Measurements from ENCODE around the gene TOX3.
A peak's percentile ranks its signal among the peaks of the same experiment; 100 is the strongest.

The TOX3 gene

DNA sequence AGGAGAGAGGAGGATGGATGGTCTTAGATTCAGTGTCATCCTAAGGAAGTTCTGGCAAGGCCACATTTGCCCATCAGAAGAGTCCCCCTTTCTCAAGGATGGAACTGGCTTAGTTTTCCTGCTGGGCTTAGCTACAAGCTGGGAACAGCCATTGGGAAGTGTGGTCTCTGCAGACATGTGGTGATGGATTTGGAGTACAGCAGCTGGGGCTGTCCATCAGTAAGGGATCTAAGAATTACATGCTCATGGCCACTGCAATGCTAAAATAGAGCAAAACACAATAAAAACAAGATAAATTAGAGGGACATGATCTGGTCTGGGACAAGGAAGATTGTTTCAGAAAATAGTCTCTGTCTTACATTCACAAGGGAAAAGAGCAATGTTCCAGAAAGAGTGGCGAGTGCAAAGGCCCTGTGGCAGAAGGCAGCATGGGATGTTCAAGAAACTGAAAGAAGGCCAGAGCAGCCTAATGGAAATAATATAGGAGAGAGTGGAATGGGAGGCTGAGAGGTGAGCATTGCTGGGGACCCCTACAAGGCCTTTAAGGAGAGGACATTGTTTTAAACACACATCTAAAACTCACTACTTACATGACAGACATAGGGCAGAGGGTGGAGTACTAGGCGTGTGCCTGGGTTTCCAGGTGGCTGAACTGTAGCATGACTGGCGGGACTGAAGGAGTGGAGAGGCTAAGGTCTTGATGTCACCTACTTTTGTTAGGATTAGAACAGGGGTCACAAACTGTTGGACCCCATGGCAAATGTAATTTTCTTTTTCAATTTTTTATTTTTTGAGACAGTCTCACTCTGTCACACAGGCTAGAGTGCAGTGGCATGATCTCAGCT lies 17.0 kb upstream of the TOX3 start:
- no peak for DNase-seq

DNA sequence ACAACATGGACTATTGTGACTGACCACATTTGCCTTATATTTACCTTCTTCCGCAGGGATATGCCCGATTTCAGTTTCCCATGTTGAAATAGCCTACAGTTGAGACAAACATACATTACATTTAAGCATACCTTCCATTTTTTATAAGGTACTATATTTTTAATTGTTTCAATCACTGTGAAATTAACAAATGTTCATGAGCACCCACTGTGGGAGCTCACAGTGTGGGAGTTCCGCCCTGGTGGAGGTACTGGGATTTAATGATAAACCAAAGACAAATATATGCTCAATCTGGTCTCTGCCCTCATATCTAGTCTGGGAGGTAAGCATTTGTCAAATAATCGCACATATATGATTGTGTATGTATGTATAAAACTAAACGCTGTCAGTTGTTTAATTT lies 15.8 kb upstream of the TOX3 start:
- no peak for DNase-seq

DNA sequence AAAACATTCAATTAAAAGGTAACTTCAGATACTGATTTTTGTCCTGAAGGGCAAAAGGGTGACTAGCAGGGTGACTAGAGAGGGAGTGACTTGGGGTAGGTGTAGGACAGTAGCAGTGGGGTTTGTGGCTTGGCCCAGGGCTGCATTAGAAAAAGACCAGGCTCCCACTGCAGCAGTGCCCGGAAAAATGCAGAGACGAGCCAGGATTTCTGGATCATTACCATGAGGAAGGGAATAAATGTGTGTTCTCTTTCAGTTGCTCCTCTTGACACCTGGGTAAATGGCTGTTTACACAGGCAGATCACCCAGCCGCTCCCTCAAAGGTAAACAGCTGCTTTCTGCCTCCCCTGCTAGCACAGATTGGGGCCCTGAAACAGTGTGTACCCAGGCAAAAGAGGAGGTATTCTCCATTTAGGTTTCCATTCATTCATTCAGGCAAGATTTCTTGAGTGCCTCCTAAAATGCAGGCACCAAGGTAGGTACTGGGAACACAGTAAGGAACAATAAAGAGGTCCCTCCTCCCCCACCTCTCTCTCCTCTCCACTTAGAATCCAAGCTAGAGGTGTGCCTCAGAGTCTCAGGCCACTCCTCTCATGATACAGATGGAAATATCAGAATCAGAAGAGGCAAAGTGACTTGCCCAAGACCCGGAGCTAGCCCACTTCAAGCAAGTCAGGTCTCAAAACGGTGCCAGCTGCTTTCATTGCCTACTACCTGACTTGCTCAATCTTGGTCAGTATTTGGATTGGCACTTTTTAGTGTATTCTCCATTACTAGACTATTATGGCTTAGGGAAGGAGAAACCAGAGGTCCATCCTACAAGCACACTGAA lies 15.2 kb upstream of the TOX3 start:
- peak; percentile 92 for DNase-seq

DNA sequence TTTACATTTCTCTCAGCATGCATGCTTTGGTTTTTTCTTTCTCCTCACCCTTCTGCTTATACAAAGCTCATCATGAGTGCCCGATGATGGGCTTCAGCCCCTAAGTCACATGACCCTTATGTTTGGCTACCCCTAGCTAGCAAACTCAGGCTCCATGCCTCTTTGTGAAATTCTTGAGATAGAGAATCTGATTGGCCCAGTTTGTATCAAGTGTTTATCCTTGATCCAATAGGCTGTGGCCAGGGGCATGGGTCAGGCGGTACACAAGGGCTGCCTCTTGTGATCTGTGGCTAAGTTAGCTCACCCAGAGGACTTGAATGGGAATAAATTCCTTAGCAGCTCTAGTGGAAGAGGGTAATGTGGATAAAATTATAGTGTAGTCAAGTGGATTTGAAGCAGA lies 11.5 kb upstream of the TOX3 start:
- no peak for DNase-seq

DNA sequence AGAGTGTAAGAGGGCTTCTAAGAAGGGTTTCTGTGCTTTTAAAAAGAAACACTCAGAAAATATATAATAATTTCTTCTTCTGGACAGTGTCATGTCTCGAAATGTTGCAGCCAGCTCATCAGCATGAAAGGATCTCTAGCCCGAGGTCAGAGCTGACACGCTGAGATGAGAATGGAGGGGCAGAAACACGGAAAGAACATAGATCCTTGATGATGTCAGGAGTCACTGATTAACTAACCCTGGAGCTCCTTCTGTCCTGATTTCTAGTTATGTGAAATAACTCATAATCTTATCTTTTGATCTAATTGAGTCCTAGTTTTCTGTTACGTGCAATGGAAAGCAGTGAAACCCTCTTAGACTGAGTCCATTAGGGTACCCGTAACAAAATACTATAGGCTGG lies 10.3 kb upstream of the TOX3 start:
- DNase-seq: no peak

DNA sequence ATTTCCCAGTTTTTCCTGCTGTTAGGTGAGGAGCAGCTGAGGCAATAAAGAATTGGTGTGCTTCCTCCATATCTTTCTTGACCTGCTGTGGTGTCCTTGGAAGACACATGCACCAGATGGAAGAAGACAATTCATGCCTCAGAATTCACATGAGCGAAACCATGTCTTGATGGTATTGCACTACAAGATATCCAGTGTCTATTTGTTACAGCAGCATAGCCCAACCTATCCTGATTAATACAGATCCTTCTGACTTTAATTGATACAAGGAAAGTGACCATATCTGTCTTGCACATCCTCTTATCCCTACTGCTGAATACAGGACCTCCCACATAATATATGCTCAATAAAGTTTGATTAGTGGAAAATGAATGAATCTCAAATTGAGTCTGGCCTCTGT lies 9.1 kb upstream of the TOX3 start:
- no peak for DNase-seq

DNA sequence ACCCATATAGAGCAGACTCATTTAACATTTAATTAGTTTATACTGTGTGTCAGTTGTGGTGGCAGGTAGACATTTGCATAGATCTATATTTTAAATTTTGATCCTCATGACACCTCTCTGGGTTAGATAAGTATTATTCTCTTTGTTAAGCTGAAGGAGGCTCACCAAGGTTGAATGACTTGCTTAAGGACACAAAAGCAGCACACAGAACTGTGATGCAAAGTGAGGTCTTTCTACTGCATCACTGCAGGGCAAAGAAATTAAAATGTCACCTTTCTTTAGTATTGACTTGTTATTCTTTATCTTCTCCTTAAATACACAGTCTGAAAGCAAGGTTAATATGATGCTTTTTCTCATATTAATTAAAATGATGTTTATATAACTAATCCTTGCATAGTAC lies 8.6 kb upstream of the TOX3 start:
- DNase-seq: no peak

DNA sequence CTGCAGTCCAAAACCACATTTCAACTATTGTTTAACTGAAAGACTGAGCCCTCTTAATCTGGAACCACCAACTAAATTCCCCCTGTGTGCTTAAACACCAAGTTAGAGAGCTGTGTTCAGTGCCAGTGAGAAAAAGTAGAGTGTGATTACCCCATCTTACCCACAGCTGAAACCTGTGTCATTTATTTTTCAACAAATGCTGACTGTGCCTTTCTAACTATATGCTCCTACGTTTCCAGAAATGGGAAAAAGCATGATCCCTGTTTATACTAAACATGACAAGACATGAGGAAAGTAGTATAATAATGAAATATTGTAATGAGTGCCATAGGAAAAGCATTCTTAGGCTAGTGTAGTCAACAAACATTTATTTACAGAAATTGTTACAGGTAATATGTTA lies 7.4 kb upstream of the TOX3 start:
- DNase-seq: no peak

DNA sequence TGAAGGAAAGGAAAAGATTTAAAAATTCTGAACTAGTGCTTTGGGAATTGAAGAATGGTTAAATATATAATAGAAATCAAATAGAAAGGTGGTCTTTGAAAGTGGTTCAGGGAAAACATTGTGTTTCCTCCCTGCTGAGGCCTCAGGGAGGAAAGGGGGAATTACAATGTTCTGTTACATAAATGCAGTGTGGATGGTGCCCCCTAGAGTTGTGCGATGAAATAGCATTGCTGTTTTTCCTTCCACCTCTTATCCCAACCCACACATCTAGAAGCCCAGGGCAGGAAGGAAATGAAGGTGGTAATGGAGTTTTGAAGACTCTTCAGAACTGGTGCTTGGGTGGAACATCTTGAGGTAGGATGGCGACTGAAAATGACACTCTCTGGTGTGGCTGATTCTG lies 6.4 kb upstream of the TOX3 start:
- DNase-seq: no peak

DNA sequence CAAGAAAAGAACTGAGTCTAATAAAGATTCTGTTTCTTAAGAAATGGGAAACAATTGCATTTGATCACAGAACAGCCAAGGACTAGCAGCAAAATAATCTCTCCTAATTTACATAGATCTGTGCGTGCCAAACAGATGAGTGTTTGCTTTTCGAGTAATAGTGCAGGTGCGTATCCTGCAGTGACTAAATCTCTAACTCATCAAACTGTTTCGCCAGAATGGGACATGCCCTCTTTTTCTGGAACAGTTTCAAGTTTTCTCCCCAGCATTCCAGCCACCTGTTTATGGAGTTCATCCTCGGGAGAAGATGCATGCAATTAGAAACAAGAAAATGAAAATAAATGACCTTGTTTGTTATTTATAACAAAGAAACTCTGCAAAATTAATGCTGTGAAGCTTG lies 5.7 kb upstream of the TOX3 start:
- DNase-seq: peak; percentile 89

DNA sequence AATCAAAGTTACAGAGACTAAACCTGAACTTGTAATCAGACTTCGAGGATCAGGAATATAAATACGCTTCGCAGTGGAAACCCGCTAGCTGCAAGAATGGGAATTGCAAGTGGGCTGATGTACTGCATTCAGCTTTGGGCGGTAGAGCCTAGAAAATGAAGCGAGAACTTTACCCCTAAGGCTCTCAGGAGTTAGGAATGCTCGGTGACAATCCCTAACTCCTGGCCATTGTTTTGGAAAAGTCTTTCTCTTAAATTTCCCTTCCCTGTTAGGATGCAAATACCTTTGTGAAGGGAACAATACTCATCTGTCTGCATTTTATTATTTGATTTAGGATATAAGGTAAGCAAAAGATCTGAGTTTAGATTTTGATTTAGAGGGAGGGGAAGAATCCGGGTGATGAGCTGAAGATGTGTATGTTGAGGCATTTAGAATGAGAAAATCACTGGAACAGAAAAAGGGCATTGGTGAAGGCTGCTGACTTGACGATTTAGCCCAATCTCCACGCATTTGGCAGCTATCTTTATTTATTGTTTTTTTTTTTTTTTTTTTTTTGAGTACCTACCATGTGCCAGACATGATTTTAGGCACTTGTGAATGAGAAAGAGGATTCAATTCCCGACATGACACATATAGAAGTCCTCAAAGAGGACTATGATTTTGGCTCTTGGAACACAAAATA lies 2.2 kb upstream of the TOX3 start:
- DNase-seq: peak; percentile 65

DNA sequence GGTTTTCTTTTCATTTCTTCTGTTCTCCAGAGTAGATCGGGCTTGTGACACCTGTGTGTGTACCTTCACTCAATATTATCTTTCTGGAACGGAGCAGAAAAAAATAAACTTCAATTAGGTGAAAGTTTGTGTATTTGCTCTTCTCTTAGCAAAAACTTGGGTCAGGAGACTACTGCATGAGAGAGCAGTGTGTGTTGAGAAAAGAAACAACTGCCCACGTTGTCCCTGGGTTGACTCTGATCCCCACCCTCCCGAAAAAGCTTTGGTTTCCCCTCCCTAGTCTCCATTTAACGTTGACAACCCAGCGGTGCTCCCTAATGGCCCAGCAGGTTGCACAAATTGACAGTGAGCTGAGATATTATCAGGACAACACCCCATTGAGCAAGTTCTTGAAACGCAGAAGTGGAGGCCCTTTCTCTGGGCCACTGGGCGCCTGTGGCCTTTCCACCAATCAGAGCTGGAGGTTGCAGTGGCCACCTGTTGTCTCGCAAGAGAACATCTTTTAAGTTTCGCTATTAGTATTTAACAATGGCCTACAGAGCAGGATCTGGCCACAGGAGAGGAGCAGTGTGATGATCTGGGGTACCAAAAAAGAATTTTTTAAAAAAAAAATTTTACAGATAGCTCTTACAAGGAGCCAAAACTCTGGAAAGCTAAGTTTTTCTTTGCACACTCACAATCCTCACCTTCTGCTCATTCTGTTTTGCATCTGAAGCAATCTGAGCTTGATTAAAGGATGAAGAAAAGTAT lies 1.5 kb upstream of the TOX3 start:
- DNase-seq: peak; percentile 85

DNA sequence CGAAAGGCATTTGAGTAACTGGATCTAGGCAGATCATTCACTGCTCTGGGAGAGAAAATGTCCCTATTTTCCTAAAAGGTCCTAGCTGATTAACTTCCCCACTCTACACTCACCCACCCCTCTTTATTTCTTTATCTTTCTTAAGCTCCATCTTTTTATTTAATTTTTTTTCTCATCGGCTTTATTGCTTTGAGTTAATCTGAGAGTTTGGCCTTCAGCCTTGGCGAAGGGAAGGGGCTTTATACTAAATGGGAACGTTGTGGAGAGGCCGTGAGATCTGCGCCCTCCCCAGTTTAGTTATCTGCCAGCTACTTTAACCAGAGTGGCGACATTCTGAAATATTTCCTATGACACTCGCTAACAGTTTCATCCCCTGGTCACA lies 882 bp upstream of the TOX3 start:
- peak; percentile 18 for DNase-seq

DNA sequence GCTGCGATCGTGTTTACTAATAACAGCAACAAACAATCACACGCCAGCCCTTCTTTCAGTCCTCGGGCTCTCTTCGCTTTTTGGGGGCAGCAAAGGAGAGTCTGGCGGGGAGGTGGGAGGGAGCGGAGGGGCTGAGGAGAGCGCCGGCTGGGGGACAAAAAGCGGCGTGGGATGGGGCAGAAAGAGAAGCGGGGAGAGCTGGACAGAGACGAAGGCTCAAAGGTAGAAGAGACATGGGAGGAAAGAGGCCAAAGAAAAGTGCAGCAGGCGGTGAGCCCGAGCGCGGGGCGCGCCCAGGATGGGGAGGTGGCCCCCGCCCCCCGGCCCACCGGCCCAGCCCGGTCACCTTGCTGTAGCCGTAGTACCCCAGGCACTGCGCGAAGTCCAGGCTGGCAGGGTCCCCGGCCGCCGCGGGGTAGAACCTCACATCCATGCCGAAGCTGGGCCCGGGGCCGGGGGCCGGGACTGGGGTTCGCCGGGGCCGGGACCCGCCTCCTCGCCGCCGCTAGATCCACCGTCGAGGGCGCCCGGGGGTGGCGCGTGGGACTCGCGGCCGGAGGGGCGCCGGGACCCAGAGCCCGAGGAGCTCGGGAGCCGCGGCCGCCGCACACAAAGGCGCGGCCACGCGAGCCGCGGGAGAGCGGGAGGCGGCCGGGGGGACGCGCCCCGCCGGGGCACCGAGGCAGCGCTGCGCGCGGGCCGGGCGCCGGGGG lies 496 bp downstream of the TOX3 start:
- DNase-seq: no peak

DNA sequence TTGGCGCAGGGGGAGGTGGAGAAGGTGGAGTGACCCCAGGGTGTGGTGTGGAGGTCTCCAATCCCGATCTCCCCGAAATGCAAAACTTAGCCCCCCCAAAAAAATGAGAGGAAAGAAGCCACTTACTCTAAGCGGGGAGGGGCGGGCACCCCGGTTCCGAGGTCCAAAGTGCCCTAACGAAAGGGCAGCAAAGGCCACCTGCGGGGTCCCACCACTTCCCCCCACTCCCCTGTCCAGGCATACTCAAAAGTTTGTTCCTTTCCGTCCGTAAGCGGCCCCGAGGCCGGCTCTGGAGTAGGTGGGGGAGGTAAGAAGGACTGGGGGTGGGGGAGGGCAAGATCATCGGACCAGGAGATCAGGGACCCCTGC lies 1.1 kb downstream of the TOX3 start:
- peak; percentile 15 for DNase-seq

DNA sequence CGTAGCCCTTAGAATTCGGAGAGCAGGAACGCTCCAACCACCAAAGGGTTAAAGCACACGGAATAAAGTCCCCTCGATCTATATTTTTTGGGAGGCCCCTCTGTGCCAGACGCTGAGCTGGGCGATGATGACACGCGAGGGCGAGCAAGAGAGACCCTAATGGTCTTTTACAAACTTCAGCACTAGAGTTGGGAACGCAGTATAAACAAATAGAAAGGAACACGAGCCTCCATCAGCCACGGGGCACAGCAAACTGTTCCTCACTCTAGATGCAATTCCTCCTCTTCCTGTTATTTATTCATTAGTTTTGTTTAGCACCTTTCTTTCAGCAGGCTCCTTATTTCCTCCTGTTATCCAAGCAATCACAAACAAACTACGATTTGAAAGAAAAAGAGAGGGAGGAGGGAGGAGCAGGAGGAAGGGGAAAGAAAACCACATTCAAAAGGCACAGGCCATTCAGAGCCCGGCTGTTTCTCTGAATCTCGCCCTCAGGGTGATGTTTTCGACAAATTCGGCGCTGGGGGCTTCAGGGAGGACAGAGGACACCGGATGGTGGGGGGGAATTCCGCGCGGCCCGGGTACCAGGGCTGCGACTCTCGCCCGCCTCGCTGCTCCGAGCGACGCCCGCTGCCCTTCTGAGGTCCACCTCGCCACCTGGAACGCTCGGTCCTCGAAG lies 1.6 kb downstream of the TOX3 start:
- peak; percentile 19 for DNase-seq

DNA sequence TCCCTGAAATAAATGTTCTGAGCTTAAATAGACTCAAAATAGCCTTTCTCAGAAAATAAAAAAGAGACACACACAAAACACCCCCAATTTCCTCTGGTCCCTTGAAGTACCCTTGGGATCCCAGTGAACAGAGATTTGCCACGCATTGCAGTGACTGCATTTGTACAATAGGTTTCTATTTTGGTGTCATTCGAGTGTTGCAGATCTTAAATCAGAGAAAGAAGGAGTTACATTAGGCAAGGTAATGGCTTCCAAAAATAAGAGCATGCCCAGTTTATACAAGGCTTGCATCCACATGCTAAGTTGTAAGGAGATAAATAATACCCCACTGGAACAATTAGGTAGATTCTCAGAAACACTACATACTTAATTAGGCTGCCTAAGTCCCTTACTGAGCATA lies 2.2 kb downstream of the TOX3 start:
- no peak for DNase-seq

DNA sequence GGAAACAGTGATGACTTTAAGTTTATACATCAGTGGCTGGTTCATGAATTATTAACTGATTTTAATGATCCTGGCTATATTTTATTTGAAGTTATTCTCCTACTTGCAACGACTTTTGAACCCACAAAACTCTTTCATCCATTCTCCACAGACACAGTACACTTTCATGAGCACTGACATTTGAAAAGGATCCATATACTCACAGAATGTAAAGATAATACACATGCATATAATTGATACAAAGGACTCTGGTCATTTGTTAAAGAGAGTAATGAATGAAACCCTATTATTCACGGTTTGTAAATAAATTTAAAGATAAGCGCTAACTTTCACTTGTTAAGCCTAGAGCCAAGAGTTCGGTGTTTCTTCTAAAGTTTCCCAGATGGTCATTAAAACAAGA lies 3.3 kb downstream of the TOX3 start:
- no peak for DNase-seq

DNA sequence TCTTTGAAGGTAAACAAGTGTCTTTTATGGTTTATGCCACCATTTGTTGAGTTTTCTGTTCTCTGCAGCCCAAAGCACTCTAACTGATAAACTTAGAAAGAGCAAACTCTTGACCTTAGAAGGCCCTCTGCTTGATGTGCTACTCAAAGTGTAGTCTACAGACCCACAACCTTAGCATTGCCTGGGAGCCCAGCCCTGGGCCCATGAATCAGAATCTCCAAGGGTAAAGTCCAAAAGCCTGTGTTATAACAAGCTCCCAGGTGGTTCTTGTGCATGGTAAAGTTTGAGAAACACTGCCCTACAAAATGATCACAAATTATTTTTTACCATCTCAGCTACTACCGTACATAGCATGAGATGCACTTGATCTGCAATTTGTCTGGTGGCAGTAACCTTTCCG lies 6.0 kb downstream of the TOX3 start:
- DNase-seq: no peak

DNA sequence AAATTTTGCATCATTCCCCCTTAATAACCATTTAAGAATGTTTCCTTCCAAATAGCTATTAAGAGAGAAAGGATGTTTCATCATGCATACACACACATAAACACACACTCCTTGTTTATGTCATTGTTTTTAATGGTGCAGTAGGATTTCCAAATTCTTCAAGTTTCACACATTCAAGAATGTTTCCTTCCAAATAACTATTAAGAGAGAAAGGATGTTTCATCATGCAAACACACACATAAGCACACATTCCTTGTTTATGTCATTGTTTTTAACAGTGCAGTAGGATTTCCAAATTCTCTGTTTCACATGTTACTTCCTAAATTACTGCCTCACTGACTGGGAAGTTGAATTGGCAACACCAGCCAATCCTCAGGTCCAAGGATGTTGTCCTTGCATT lies 7.8 kb downstream of the TOX3 start:
- no peak for DNase-seq

DNA sequence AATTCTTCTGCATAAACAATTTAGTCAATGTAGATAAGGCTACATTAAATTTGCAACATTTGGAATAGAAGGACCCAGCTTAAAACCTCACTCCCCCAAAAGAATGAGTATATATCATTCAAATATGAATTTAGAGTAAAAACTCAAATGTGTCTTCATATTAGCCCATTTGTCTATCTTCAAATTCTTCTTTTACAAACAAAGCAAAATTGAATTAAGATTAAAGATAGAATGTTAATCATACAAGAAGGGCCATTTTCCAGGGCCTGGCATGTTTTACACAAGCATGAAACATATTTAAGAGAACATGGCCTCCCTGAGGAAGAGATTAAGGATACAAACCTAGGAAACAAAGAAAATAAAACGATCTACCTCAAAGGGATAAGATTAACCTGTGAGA lies 8.4 kb downstream of the TOX3 start:
- DNase-seq: no peak

DNA sequence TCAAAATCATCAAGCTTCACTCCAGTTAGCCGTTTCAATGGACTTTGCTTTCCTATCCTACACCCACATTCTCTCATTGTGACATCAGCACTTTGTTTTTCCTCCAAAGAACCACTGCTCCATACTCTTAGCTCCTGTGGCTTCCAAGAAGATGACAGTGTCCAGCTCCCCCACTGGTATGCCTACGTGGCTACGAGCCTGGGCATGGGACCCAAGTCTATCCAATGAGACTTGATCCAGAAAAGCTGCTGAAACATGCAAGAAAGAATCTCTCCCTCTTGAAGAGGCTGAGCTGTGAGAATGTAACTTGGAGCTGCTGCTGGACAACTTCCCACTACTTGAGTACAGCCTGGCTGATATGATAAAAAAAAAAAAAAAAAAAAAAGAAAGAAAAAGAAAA lies 9.4 kb downstream of the TOX3 start:
- no peak for DNase-seq

Measured in NCI-H345 (cell line).